K562 (cell line): Measurements from ENCODE around the gene SUPT16H. TPM values are rescaled to one million over a fixed set of nuclear protein-coding genes. Genes with fewer than 3 reads are reported as not detected.

Source experiments
- CHCHD3 ChIP-seq: fragments of 250-450 bp; sonication (Bioruptor Pico); IDR thresholded peaks from 2 replicates; pipeline ENCODE4 v2.1.2; 2022; ENCODE audit warnings: mild to moderate bottlenecking
- GTF2F1 ChIP-seq: IDR thresholded peaks from 2 replicates; pipeline ENCODE4 v1.6.1; 2011; ENCODE audit warnings: low read depth, low read length, improper control_type of control experiment
- KDM5B ChIP-seq: fragments of 200-600 bp; sonication (generic); IDR thresholded peaks from 2 replicates; pipeline ENCODE4 v1.6.1; 2012; ENCODE audit warnings: low read depth, mild to moderate bottlenecking, moderate library complexity, low read length, control low read depth, inconsistent platforms; ENCODE audit not compliant: insufficient replicate concordance
- NFYB ChIP-seq: IDR thresholded peaks from 2 replicates; pipeline ENCODE4 v1.6.1; 2011; ENCODE audit warnings: mild to moderate bottlenecking, moderate library complexity; ENCODE audit not compliant: insufficient read length; ENCODE audit errors: extremely low read depth
- POLR2A ChIP-seq: fragments of 450-650 bp; conservative IDR thresholded peaks from 2 replicates; pipeline ENCODE4 v1.6.1; 2016
- PRDM10 ChIP-seq: fragments of 450-650 bp; IDR thresholded peaks from 2 replicates; pipeline ENCODE4 v1.6.1; 2018; ENCODE audit not compliant: partially characterized antibody
- RB1 ChIP-seq: fragments of 450-650 bp; IDR thresholded peaks from 2 replicates; pipeline ENCODE4 v1.6.1; 2017; ENCODE audit warnings: low read depth, mild to moderate bottlenecking
- RBFOX2 ChIP-seq: fragments of 200-400 bp; formaldehyde crosslinking; IDR thresholded peaks from 2 replicates; pipeline ENCODE4 v1.6.1; 2017; ENCODE audit warnings: low read depth, mild to moderate bottlenecking, low read length, moderate library complexity
- SAP30 ChIP-seq: fragments of 200-600 bp; sonication (generic); IDR thresholded peaks from 2 replicates; pipeline ENCODE4 v1.6.1; 2012; ENCODE audit warnings: borderline replicate concordance, low read depth, mild to moderate bottlenecking, moderate library complexity, low read length, control low read depth, inconsistent platforms; ENCODE audit not compliant: insufficient read depth, poor library complexity, severe bottlenecking
- SRF ChIP-seq, 2 experiments: fragments of 250-450, 450-650 bp in 1 of 2; sonication (Bioruptor Pico) in 1 of 2; sonication (generic) in 1 of 2; formaldehyde crosslinking; IDR thresholded peaks; 2 replicates each; pipeline versions ENCODE4 v1.5.0 to v1.5.1; 2020 to 2022; ENCODE audit warnings: mild to moderate bottlenecking in 1 of 2, missing genetic modification reagents in 1 of 2
- STAT5A ChIP-seq: IDR thresholded peaks from 2 replicates; pipeline ENCODE4 v1.6.1; 2012; ENCODE audit warnings: low read length, inconsistent platforms, borderline replicate concordance
- TAF1 ChIP-seq: IDR thresholded peaks from 2 replicates; pipeline ENCODE4 v1.6.1; 2011; ENCODE audit warnings: mild to moderate bottlenecking, low read length, moderate library complexity; ENCODE audit not compliant: insufficient read depth, control insufficient read depth, severe bottlenecking; ENCODE audit errors: extremely low read depth
- TBL1XR1 ChIP-seq, 2 experiments: IDR thresholded peaks; 2 replicates each; pipeline ENCODE4 v1.6.1; 2012; ENCODE audit warnings: improper control_type of control experiment in 2 of 2, low read length in 2 of 2, mild to moderate bottlenecking in 1 of 2
- TRIM28 ChIP-seq: fragments of 450-650 bp; IDR thresholded peaks from 2 replicates; pipeline ENCODE4 v1.6.1; 2017
- polyA plus RNA-seq, 8 experiments: library from polyadenylated mRNA; depleted of rRNA in 4 of 8; stranded (reverse) in 5 of 8; unstranded in 3 of 8; fragments of >200 nt; fragmentation: Nextera tagmentation in 2 of 8; fragmentation: Illumina TruSeq in 1 of 8; extraction: Ambion mirVana in 2 of 8; extraction: Trizol in 1 of 8; gene quantifications; 2 replicates each; pipeline versions ENCODE4 v1.2.1 to v1.2.3, GENCODE V29; 2011 to 2014; ENCODE audit warnings: inconsistent platforms in 1 of 8, missing spikeins in 1 of 8
- total RNA-seq, 7 experiments: library from RNA; depleted of rRNA in 6 of 7; stranded (reverse); fragments of >200 nt in 6 of 7; fragmentation: Illumina TruSeq in 2 of 7; extraction: Trizol in 2 of 7; gene quantifications; 2 replicates each; pipeline versions ENCODE4 v1.2.1 to v1.2.3, GENCODE V29; 2011 to 2021; ENCODE audit warnings: low replicate concordance in 1 of 7
- TF ChIP-seq, protein P1 (sequence below): sonication (generic); formaldehyde crosslinking; IDR thresholded peaks from 2 replicates; pipeline ENCODE4 v1.9.0; 2022; ENCODE audit warnings: mild to moderate bottlenecking, missing genetic modification reagents
- TF ChIP-seq, protein P2 (sequence below), 2 experiments: IDR thresholded peaks; 2 replicates each; pipeline ENCODE4 v1.6.1; 2011; ENCODE audit warnings: borderline replicate concordance in 1 of 2, control low read depth in 1 of 2, low read depth in 1 of 2, low read length in 1 of 2, mild to moderate bottlenecking in 1 of 2, mixed read lengths in 1 of 2, moderate library complexity in 1 of 2; ENCODE audit not compliant: insufficient read depth in 1 of 2, insufficient read length in 1 of 2, poor library complexity in 1 of 2, severe bottlenecking in 1 of 2; ENCODE audit errors: extremely low read depth in 1 of 2
- TF ChIP-seq, protein P3 (sequence below): fragments of 250-450 bp; sonication (Bioruptor Pico); IDR thresholded peaks from 2 replicates; pipeline ENCODE4 v1.5.0; 2021; ENCODE audit warnings: mild to moderate bottlenecking, moderate library complexity

SUPT16H gene
- total and polyA plus RNA-seq, 9 of the 15 experiments (the other 6 are each of a cell fraction or from before 2014, with no cell fraction given), result 75.4 to 152 (median 105) TPM

DNA sequence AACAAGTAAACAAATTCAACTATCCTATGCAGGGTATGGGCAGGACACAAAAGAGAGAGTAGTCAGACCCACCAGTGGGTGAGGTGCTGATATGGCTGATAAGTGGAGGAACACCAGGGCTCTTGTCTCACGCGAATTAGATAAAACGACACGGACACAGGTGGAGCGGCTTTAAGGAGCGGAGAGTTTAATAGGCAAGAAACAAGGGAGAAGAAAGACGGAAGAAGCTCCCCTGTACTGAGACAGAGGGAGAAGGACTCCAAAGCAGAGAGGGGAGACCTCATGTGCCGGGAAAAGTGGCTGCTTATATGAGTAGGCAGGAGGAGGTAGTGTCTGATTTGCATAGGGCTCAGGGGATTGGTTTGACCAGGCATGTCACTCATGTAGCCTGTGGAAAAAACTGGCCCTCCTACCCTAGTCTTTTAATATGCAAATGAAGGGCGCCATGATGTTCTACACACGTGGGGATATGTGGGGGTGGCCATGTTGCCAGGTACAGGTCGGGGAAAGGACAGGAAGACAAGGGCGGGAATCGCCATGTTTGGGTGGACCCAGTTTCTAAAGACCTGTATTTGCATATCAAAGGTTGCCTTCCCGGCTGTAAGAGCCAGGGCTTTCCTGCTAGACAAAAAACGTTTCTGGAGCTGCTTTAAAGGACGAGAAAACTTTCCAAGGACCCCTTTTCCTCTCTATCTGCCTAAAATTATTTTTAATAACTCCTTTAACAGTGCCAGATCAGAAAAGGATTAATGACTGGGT, 75.2 kb downstream of the SUPT16H start (continued):
- TF ChIP-seq TBL1XR1 (IDR thresholded peaks at IDR 0.05; ENCODE audit: low read length in 2 of 2), result 0 out of 4 replicates have a peak, but pooled peaks of 1 of the 2 experiments have one; percentile 11
- TF ChIP-seq RB1, result peak; percentile 64; the same call in 1 of the 2 replicates
- TF ChIP-seq TAF1, result peak; percentile 24
- TF ChIP-seq, protein P1, sequence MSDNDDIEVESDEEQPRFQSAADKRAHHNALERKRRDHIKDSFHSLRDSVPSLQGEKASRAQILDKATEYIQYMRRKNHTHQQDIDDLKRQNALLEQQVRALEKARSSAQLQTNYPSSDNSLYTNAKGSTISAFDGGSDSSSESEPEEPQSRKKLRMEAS (CRISPR knock-in tag), result peak; percentile 76
- 0 out of 2 replicates have a peak, but pooled peaks have one; percentile 17 for TF ChIP-seq GTF2F1
- peak; percentile 28 for TF ChIP-seq NFYB
- peak in 1 of 2 experiments; percentile 92; a peak in 2 of 4 replicates for TF ChIP-seq SRF (CRISPR knock-in tag; IDR thresholded peaks at IDR 0.05)
- peak; percentile 69 for TF ChIP-seq SAP30
- TF ChIP-seq, protein P2, sequence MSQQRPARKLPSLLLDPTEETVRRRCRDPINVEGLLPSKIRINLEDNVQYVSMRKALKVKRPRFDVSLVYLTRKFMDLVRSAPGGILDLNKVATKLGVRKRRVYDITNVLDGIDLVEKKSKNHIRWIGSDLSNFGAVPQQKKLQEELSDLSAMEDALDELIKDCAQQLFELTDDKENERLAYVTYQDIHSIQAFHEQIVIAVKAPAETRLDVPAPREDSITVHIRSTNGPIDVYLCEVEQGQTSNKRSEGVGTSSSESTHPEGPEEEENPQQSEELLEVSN (IDR thresholded peaks at IDR 0.05; ENCODE audit: borderline replicate concordance in 1 of 2, extremely low read depth in 1 of 2, insufficient read depth in 1 of 2, insufficient read length in 1 of 2, low read depth in 1 of 2, low read length in 1 of 2, poor library complexity in 1 of 2, severe bottlenecking in 1 of 2), result peak; percentile 66 to 68
- peak; percentile 60; the same call in 1 of the 2 replicates for TF ChIP-seq RBFOX2
- TF ChIP-seq CHCHD3, result no peak
- TF ChIP-seq TRIM28, result no peak
- peak; percentile 77 for TF ChIP-seq KDM5B
- TF ChIP-seq, protein P3, sequence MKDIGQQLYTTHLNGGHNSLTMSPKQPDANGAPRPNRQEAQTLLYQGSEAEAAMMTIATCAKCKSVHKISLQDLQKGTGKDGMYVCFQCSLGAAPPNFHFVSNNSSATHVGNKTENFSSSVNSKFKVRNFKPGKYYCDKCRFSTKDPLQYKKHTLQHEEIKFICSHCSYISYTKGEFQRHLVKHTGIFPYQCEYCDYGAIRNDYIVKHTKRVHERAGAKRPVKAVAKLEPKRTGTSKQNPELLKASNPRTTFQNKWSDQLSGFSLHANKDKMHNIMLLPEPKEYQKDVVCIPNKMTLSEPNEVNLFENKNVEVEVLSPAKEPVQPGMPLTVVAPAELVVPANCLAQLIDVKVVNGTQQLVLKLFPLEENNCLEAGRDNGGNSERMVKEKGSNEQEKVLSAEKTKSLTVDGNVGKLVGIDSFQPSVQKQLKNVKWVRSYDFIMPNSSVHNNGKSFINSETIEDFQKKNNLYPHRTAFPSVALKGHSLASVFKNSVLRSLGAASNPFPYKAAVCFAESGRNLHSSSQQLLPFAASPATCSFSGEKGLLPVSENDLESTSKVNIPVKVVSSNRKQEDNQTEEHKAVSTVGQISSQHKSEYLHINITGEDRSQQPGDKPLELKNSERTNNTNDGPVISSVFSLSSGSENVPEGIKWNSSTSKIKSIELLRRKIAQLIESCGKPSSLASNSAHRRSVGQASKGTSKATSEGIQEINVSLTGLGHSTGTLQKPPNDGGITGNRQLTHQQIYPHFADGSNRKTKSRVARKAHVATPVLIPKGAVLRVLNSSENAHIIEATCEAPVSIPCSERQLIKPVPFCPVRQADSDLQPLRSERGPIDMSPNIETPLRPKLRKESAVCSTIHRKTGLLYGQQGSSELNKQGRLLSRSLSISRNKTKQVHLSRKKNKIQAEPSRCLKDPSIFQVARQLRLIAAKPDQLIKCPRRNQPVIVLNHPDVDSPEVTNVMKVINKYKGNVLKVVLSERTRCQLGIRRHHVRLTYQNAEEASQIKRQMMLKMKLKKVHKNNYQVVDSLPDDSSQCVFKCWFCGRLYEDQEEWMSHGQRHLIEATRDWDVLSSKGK, result no peak
- peak; percentile 51 for TF ChIP-seq PRDM10
- TF ChIP-seq STAT5A, result no peak
- peak; percentile 95 for TF ChIP-seq POLR2A
